ENCODE results near the gene SESN1.
A peak's percentile ranks its signal among the peaks of the same experiment; 100 is the strongest.

The SESN1 gene

GRCh38 chr6:109058620-109059019 is 36.0 kb downstream of the SESN1 start:
- no peak for DNase-seq

GRCh38 chr6:109056661-109057060 is 38.0 kb downstream of the SESN1 start:
- DNase-seq = no peak

GRCh38 chr6:109055771-109056235 is 38.8 kb downstream of the SESN1 start:
- DNase-seq = no peak

GRCh38 chr6:109053336-109053735 is 41.3 kb downstream of the SESN1 start:
- no peak for DNase-seq

GRCh38 chr6:109052852-109053251 is 41.8 kb downstream of the SESN1 start:
- DNase-seq = no peak

DNA sequence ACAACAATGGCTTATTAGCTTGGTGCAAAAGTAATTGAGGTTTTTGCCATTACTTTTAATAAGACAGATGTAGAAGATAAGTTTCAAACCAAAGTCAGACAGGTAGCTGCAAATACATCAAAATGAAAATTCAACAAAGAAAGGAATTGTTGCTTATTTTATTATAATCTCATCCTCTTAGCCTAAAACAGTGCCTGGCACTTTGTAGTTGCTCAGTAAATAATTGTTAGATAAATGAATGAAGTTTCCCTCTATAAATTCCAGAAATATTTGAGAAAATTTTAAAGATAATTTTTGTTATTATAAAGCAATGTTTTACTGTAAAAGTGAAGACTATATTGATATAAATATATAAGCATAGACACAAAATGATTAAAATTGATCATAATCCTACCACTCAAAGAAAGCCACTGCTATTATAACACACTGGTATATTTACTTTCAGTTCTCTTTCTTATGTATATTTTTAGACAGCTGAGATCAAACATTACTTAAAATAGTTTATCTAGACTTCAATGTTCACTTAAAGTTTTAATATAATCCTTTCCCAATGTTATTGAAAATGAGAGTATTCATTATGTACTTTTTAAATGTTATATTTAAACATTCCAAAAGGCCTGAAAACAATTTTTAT is 42.5 kb downstream of the SESN1 start:
- DNase-seq = no peak

GRCh38 chr6:109051301-109052017 is 43.2 kb downstream of the SESN1 start:
- no peak for DNase-seq

- no peak for DNase-seq
Measured at GRCh38 chr6:109050447-109051102, 44.1 kb downstream of the SESN1 start.

GRCh38 chr6:109050012-109050411 is 44.6 kb downstream of the SESN1 start:
- DNase-seq = no peak

GRCh38 chr6:109048670-109049415 is 45.8 kb downstream of the SESN1 start:
- no peak for DNase-seq

DNA sequence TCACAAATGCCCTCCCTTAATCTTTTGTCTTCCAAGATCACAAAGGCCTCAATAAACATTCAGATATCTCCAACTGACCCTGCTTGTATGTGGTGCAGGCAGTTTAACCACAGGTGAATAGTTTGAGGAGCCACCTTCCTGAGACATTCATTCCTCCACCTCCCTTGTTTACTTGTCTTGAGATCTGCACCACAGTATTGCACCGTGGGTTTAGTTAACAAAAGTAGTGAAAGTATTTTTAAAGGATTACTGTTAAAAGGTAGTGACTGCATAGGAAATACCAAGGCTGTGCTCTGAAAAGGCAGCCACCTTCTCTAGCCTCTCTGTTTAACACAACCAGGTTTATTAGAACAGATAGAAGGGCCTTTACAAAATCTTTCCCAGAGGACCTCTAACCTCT is 46.5 kb downstream of the SESN1 start:
- no peak for DNase-seq

- DNase-seq = no peak
Measured at GRCh38 chr6:109045493-109045892, 49.2 kb downstream of the SESN1 start.

DNA sequence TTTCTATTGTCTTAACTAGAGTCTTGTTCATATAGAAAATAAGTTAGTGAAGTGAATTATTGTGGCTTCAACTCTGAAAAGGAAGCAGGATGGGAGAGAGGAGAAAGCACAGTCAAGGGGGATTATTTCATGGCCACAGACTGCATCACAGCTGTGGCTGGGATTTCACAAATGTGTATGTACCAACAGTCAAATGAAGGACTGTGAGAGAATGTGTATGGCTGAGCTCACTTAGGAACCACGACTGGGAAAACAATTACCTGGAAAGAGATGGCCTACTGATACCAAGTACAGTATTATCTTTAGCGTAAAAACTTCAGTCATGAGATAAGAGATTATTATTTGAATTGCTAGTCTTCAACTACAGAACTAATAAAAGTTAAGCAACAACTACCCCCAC is 54.9 kb downstream of the SESN1 start:
- no peak for DNase-seq

- no peak for DNase-seq
Measured at GRCh38 chr6:109038837-109039398, 55.7 kb downstream of the SESN1 start.

DNA sequence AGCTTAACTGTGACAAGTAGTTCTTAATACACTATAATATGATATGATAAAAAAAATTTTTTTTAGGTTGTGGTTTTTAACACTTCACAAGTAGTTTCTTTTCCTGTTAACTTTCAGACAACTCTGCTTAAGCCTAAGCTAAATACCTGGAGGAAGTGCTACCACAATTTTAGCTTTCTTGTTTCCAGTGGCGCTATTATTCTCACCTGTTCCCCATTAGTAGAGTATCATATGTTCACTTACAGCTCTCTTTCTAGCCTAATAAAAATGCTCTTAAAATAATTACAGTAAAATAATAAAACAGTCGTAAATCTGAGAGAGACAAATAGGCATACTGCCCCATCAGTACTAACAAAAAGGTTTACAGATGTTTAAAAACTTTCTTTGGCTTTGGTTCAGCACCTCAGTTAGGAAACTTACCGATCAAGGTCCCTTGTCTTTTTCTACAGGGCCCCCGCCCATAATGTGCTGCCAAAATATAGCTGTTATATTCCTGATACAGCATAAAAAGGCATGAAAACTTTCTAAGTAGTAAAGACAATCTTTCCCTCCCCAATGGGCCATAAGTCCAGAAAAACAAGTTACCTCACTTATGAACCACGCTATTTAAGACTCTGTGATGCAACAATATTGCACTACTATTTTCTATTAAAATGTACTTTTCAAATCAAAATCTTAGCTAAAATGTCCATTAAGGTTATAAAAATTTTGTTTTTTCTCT is 57.9 kb downstream of the SESN1 start:
- peak; percentile 40 for DNase-seq

DNA sequence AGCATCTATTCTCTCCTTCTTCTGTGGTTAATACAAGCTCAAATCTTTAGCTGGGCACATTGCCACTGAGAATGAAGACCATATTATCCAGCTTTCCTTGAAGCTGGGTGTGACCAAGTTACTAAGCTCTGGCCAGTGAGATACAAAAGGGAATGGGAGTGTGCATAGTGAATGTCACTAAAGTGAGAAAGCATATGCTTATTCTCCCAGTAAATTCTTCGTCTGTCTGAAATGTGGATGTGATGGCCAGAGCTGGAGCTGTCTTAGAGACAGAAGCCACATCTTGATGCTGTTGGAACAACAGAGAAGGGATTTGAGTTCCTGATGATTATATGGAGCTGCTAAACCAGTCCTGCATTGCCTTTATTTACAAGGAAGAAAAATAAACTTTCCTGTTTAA is 60.1 kb downstream of the SESN1 start:
- DNase-seq = no peak

DNA sequence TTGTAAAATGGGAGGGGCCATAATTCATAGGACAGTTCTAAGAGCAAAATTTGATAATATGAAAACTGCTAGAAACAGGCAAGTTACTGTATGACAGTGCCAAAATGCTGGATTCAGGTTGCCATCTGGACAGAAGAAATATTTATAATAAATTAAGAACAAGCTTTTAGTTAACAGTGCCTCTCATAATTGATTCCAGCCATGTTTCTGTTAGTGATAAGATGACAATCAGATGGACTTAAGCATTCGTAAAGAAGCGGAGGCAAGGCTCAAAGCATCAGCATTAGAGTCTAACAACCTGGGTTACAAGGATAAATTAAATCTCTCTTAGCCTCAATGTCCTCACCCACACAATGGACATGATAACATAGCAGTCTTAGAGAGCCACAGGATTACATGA is 61.0 kb downstream of the SESN1 start:
- no peak for DNase-seq

DNA sequence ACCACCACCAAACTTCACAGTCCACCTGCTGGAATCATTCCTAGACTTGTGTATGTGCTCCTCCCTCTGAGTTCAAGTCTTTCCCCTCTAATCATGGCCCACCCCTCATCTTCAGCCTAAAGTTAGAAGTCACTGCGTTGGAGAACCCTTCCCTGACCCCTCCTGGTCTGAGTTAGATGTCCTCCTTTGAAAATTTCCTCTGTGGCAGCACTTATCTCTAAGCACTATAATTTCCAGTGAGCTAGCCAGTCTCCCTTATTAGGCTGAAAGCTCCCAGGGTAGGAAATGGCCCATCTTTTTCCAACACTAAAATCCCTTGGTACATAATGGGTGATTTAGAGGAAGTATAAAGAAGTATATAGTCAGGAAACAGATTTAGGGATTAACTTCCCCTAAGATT is 63.2 kb downstream of the SESN1 start:
- no peak for DNase-seq

DNA sequence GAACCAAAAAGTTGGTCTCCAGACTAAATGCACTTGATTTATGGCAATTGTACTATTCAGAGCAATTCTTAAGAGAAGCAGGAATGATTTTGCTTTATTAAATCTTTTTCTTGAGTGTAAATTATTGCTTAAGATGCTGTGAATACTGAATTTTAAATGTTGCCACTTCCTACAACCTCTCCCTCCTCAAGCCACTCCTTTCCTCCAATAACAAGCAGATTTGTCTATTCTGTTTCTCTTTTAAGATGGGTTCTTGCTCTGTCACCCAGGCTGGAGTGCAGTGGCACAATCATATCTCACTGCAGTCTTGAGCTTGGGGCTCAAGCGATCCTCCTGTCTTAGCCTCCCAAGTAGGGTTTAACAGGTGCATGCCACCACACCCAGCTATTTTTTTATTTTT is 65.3 kb downstream of the SESN1 start:
- DNase-seq = no peak

DNA sequence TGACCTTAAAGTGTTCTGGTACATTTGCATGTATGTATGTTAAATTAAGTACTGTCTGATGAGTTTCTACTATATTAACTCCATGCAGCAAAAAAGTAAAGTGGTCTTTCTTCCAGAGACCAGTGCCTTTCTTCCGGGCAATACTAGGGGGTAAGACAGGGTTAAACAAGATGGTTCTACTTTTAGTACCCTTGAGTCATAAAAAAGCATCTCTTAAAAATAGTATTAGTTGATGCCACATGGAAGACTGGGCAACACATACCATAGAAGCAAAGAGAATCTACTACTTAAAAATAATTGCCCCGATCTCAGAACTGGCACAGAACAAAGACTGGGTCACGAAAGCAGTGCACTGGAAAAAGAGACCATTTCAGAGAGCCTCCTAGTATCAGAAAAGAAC is 66.2 kb downstream of the SESN1 start:
- no peak for DNase-seq

GRCh38 chr6:109027964-109028363 is 66.7 kb downstream of the SESN1 start:
- DNase-seq = no peak

GRCh38 chr6:109025639-109026038 is 69.0 kb downstream of the SESN1 start:
- no peak for DNase-seq

Data from CD4-positive, alpha-beta T cell treated with Interleukin-12 subunit alpha and Interleukin-12 subunit beta, for 1 hour (primary cell).